Measurements from ENCODE around the gene AOC1. TPM values are rescaled to one million over a fixed set of nuclear protein-coding genes. Genes with fewer than 3 reads are reported as not detected.

The AOC1 gene
- total RNA-seq (under 1 TPM in 2 of 7 donors, not detected in 5; 0.26 to 0.95 TPM), polyA plus RNA-seq (not detected)
- long read RNA-seq, donor 1: 0 reads
- long read RNA-seq, donor 2: 0 reads
- long read RNA-seq, donor 3: 0 reads

- Histone ChIP-seq H3K9me3 (no peaks in the 10 kb centered on the region), H3K27me3 (no peaks in the 10 kb centered on the region), H3K4me1 (ENCODE audit: insufficient read depth) (no peaks in the 10 kb centered on the region), H3K36me3 (no peaks in the 10 kb centered on the region), H3K27ac (no peak within 1 kb of the TSS), H3K4me3 (no peak within 1 kb of the TSS)
- 78 to 88% (median 82%) methylated on average over 8 of the region's 8 CpGs for WGBS, 3 donors
- intact Hi-C loops (cut with DNase I): no loop called here
- TF ChIP-seq CTCF (IDR thresholded peaks at IDR 0.05) (no peak), POLR2A (IDR thresholded peaks at IDR 0.05) (no peak), EP300 (IDR thresholded peaks at IDR 0.05) (no peak)
- peak in 1 of 5 donors; percentile 5 for DNase-seq
These were observed at the start of gene AOC1 for GRCh38 chr7:150852371-150852905. AOC1 (plus strand) TSS chr7:150852517; CDS start chr7:150856471, 3,954 bp downstream.

- TF ChIP-seq CTCF (IDR thresholded peaks at IDR 0.05) (no peak), EP300 (IDR thresholded peaks at IDR 0.05) (no peak), POLR2A (IDR thresholded peaks at IDR 0.05) (no peak)
- 74 to 76% (median 74%) methylated on average over 10 of the region's 10 CpGs for WGBS, 3 donors
- no peak overlapping the region for H3K27ac ChIP-seq
- H3K4me3 ChIP-seq: no peak overlapping the region
- no peaks in the 10 kb centered on the region for H3K36me3 ChIP-seq
- DNase-seq: no peak
- intact Hi-C loops (cut with DNase I): no loop called here
- no peaks in the 10 kb centered on the region for H3K9me3 ChIP-seq
- H3K27me3 ChIP-seq: no peaks in the 10 kb centered on the region
- no peaks in the 10 kb centered on the region for H3K4me1 ChIP-seq (ENCODE audit: insufficient read depth)
These were observed 49.0 kb upstream of the AOC1 start for GRCh38 chr7:150803161-150803860.

- WGBS, 3 donors: 85 to 89% (median 87%) methylated on average over 5 of the region's 5 CpGs
- Histone ChIP-seq H3K36me3 (no peaks in the 10 kb centered on the region), H3K27me3 (no peaks in the 10 kb centered on the region), H3K9me3 (no peaks in the 10 kb centered on the region), H3K4me3 (no peak overlapping the region), H3K4me1 (ENCODE audit: insufficient read depth) (no peaks in the 10 kb centered on the region), H3K27ac (no peak overlapping the region)
- TF ChIP-seq CTCF (IDR thresholded peaks at IDR 0.05): no peak
- no peak for TF ChIP-seq EP300 (IDR thresholded peaks at IDR 0.05)
- TF ChIP-seq POLR2A (IDR thresholded peaks at IDR 0.05): no peak
- intact Hi-C loops (cut with DNase I): no loop called here
- DNase-seq: no peak
These were observed 47.5 kb upstream of the AOC1 start for GRCh38 chr7:150804802-150805201.

GRCh38 chr7:150805864-150806263 is 46.5 kb upstream of the AOC1 start:
- intact Hi-C loops (cut with DNase I): no loop called here
- no peak for DNase-seq
- TF ChIP-seq CTCF (IDR thresholded peaks at IDR 0.05): no peak
- no peak for TF ChIP-seq EP300 (IDR thresholded peaks at IDR 0.05)
- no peak for TF ChIP-seq POLR2A (IDR thresholded peaks at IDR 0.05)
- H3K27ac ChIP-seq: no peak overlapping the region
- no peaks in the 10 kb centered on the region for H3K9me3 ChIP-seq
- no peak overlapping the region for H3K4me3 ChIP-seq
- no peaks in the 10 kb centered on the region for H3K4me1 ChIP-seq (ENCODE audit: insufficient read depth)
- H3K36me3 ChIP-seq: no peaks in the 10 kb centered on the region
- no peaks in the 10 kb centered on the region for H3K27me3 ChIP-seq
